Measurements from ENCODE around the gene AGMAT. TPM values are rescaled to one million over a fixed set of nuclear protein-coding genes. Genes with fewer than 3 reads are reported as not detected.

The AGMAT gene
- total RNA-seq, 1 experiment from 2014 or later: 4.3 TPM

GRCh38 chr1:15568387-15569073 is 16.3 kb downstream of the AGMAT start:
- DNase-seq (ENCODE audit: low read depth): no peak

GRCh38 chr1:15559189-15559810 is 25.6 kb downstream of the AGMAT start:
- no peak for DNase-seq (ENCODE audit: low read depth)

- no peak for DNase-seq (ENCODE audit: low read depth)
These were observed 26.3 kb downstream of the AGMAT start for GRCh38 chr1:15558516-15558915.

GRCh38 chr1:15557594-15557993 is 27.3 kb downstream of the AGMAT start:
- no peak for DNase-seq (ENCODE audit: low read depth)

- DNase-seq (ENCODE audit: low read depth): no peak
These were observed 27.8 kb downstream of the AGMAT start for GRCh38 chr1:15557008-15557407.

GRCh38 chr1:15550573-15550972 is 34.3 kb downstream of the AGMAT start:
- DNase-seq (ENCODE audit: low read depth): no peak

GRCh38 chr1:15546641-15547040 is 38.2 kb downstream of the AGMAT start:
- no peak for DNase-seq (ENCODE audit: low read depth)

GRCh38 chr1:15543589-15544568 is 41.0 kb downstream of the AGMAT start:
- no peak for DNase-seq (ENCODE audit: low read depth)

- no peak for DNase-seq (ENCODE audit: low read depth)
These were observed 41.6 kb downstream of the AGMAT start for GRCh38 chr1:15543251-15543588.

GRCh38 chr1:15542388-15543250 is 42.2 kb downstream of the AGMAT start:
- no peak for DNase-seq (ENCODE audit: low read depth)

GRCh38 chr1:15541231-15541792 is 43.5 kb downstream of the AGMAT start:
- DNase-seq (ENCODE audit: low read depth): no peak

- DNase-seq (ENCODE audit: low read depth): no peak
These were observed 44.7 kb downstream of the AGMAT start for GRCh38 chr1:15540186-15540585.

GRCh38 chr1:15538771-15539170 is 46.1 kb downstream of the AGMAT start:
- DNase-seq (ENCODE audit: low read depth): no peak

- DNase-seq (ENCODE audit: low read depth): no peak
These were observed 53.2 kb downstream of the AGMAT start for GRCh38 chr1:15531682-15532081.

- DNase-seq (ENCODE audit: low read depth): no peak
These were observed 53.8 kb downstream of the AGMAT start for GRCh38 chr1:15531003-15531402.

GRCh38 chr1:15526490-15527339 is 58.1 kb downstream of the AGMAT start, which contains the start of gene DNAJC16:
DNAJC16 (plus strand) TSS chr1:15526848; CDS start chr1:15529106, 2,258 bp downstream.
- DNase-seq (ENCODE audit: low read depth): peak; percentile 100

- no peak for DNase-seq (ENCODE audit: low read depth)
These were observed 58.8 kb downstream of the AGMAT start for GRCh38 chr1:15526021-15526489.

GRCh38 chr1:15525050-15526020 is 59.5 kb downstream of the AGMAT start:
- no peak for DNase-seq (ENCODE audit: low read depth)

All from Daoy (cell line).